Body of pancreas (tissue), 4 donors: Measurements from ENCODE around the gene ALDOC.

Experiments used
- POLR2A ChIP-seq, 3 donors: fragments of 450-650 bp; IDR thresholded peaks; one replicate each; pipeline ENCODE4 v1.6.1; 2016; ENCODE audit warnings: antibody characterized with exemption in 3 of 3, mild to moderate bottlenecking in 2 of 3
- TF ChIP-seq, protein P1 (sequence below), 7 experiments: fragments of 450-650 bp in 4 of 7; fragments of 200-600 bp in 3 of 7; sonication (generic) in 3 of 7; IDR thresholded peaks; one replicate each; pipeline ENCODE4 v1.5.1; 2016 to 2019; ENCODE audit warnings: antibody characterized with exemption in 7 of 7

GRCh38 chr17:28552176-28552999, 24.3 kb downstream of the ALDOC start, which contains the start of gene UNC119:
- TF ChIP-seq, protein P1, sequence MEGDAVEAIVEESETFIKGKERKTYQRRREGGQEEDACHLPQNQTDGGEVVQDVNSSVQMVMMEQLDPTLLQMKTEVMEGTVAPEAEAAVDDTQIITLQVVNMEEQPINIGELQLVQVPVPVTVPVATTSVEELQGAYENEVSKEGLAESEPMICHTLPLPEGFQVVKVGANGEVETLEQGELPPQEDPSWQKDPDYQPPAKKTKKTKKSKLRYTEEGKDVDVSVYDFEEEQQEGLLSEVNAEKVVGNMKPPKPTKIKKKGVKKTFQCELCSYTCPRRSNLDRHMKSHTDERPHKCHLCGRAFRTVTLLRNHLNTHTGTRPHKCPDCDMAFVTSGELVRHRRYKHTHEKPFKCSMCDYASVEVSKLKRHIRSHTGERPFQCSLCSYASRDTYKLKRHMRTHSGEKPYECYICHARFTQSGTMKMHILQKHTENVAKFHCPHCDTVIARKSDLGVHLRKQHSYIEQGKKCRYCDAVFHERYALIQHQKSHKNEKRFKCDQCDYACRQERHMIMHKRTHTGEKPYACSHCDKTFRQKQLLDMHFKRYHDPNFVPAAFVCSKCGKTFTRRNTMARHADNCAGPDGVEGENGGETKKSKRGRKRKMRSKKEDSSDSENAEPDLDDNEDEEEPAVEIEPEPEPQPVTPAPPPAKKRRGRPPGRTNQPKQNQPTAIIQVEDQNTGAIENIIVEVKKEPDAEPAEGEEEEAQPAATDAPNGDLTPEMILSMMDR (IDR thresholded peaks at IDR 0.05) = no peak
- peak; percentile 51 to 77 (median 71) for TF ChIP-seq POLR2A (IDR thresholded peaks at IDR 0.05)
